T-helper 17 cell (primary cell): ENCODE results near the gene RBM20. TPM values are rescaled to one million over a fixed set of nuclear protein-coding genes. Genes with fewer than 3 reads are reported as not detected.
A peak's percentile ranks its signal among the peaks of the same experiment; 100 is the strongest.

Experiments used
- ATAC-seq: fragments of 150-1000 bp; cut with Tn5 transposase; 2 replicates; pipeline ENCODE4 v1.10.0; 2021; ENCODE audit warnings: mild to moderate bottlenecking, moderate library complexity
- DNase-seq, 3 donors: peaks; one replicate each; pipeline versions ENCODE4 v3.0.0 to v3.0.0-alpha.2; 2020 to 2021
- H3K9me3 ChIP-seq: one replicate; pipeline ENCODE4 v1.7.0; 2013; ENCODE audit warnings: low read length, mild to moderate bottlenecking; ENCODE audit not compliant: control insufficient read depth, poor library complexity, severe bottlenecking
- H3K27ac Mint-ChIP-seq: one replicate; pipeline ENCODE4 v1.8.0; 2022; ENCODE audit warnings: mild to moderate bottlenecking, moderate library complexity, mixed read lengths
- H3K27me3 Mint-ChIP-seq: one replicate; pipeline ENCODE4 v1.8.0; 2022; ENCODE audit warnings: mixed read lengths
- H3K36me3 Mint-ChIP-seq: one replicate; pipeline ENCODE4 v1.8.0; 2022; ENCODE audit warnings: low read depth, mixed read lengths
- H3K4me1 Mint-ChIP-seq: one replicate; pipeline ENCODE4 v1.8.0; 2022; ENCODE audit warnings: mild to moderate bottlenecking, mixed read lengths
- H3K4me3 Mint-ChIP-seq: one replicate; pipeline ENCODE4 v1.8.0; 2022; ENCODE audit warnings: mild to moderate bottlenecking, moderate library complexity, mixed read lengths
- total RNA-seq, 4 donors: library from RNA in 2 of 4; stranded (reverse) in 2 of 4; gene quantifications; one replicate each; pipeline ENCODE4 v1.2.3 and lab custom pipeline; 2022 to 2026

The RBM20 gene
- total RNA-seq, 2 donors from 2014 or later, result not detected

DNA sequence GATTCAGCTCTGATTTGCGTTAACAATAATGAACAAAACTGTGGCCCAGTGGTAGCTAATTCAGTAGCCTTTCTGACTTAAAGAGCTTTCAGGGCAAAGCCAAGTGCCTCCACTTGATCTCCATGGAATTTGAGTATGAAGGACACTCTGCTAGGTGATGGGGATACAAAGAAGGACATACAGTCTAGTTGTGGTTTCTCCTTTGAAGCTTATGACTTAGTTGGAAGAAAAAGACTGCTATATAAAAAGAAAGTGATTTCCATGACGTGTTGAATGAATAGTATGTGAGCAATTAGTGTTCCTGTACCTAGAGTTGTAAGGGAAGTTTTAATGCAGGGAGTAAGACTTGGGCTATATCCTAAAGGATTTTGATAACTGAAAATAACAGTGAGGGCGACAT is 235.9 kb downstream of the RBM20 start:
- Mint-ChIP-seq H3K27me3 (no peaks in the 10 kb centered on the region), H3K4me1 (peaks cover 54% of the 10 kb centered on the region), H3K4me3 (peak overlapping the region; percentile 41), H3K36me3 (peaks cover 13% of the 10 kb centered on the region), H3K27ac (peak overlapping the region; percentile 93)
- H3K9me3 ChIP-seq, result no peaks in the 10 kb centered on the region
- ATAC-seq (peak; percentile 21), DNase-seq (no peak)

DNA sequence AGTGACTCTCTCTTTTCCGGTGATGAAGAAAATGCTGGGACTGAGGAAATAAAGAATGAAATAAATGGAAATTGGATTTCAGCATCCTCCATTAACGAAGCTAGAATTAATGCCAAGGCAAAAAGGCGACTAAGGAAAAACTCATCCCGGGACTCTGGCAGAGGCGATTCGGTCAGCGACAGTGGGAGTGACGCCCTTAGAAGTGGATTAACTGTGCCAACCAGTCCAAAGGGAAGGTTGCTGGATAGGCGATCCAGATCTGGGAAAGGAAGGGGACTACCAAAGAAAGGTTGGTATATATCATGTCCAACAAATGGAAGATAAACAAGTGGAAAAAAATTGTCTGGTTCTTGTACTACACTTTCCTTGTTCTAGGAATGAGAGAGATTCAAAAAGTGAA is 237.1 kb downstream of the RBM20 start:
- ATAC-seq (no peak), DNase-seq (no peak)
- H3K4me3 Mint-ChIP-seq, result peak overlapping the region; percentile 53
- H3K36me3 Mint-ChIP-seq, result peaks cover 17% of the 10 kb centered on the region
- peaks cover 57% of the 10 kb centered on the region for H3K4me1 Mint-ChIP-seq
- peak overlapping the region; percentile 93 for H3K27ac Mint-ChIP-seq
- no peaks in the 10 kb centered on the region for H3K9me3 ChIP-seq
- H3K27me3 Mint-ChIP-seq, result no peaks in the 10 kb centered on the region

DNA sequence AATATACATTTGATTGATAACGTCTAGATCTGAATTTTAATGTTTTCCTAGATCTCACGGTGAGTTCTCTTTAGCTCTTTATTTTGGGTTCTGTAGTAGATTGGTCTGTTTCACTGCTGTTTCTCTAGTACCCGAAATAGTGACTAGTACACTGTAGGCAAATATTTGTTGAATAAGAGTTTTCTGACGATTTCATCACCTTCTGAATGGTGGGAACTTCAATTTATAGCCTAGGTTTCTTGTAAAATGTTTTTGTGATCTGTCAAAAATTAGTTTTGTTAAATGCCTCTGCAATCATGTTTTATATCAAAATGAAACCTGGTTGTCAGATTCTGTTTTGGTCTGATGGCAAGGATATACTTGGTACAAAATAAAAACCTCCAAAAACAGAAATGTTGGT is 237.8 kb downstream of the RBM20 start:
- Mint-ChIP-seq H3K36me3 (peaks cover 18% of the 10 kb centered on the region), H3K4me1 (peaks cover 58% of the 10 kb centered on the region), H3K27me3 (no peaks in the 10 kb centered on the region), H3K4me3 (peak overlapping the region; percentile 39), H3K27ac (peak overlapping the region; percentile 93)
- ATAC-seq (no peak), DNase-seq (no peak)
- H3K9me3 ChIP-seq, result no peaks in the 10 kb centered on the region

DNA sequence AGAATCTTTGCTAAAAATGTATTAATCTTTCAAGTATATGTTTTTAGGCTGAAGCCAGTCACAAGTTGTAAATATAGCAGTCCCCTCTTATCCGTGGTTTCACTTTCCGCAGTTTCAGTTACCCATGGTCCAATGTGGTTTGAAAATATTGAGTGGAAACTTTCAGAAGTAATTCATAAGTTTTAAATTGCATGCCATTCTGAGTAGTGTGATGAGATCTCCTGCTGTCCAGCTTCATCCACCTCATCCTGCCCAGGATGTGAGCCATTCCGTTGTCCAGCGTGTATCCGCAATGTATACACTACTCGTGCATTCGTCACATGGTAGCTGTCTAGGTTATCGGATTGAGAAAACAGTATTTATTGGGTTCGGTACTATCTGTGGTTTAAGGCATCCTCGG is 239.8 kb downstream of the RBM20 start:
- Mint-ChIP-seq H3K27ac (peak overlapping the region; percentile 81), H3K36me3 (peaks cover 15% of the 10 kb centered on the region), H3K27me3 (no peaks in the 10 kb centered on the region), H3K4me3 (peak overlapping the region; percentile 71), H3K4me1 (peaks cover 48% of the 10 kb centered on the region)
- ATAC-seq (no peak), DNase-seq (no peak)
- H3K9me3 ChIP-seq, result no peaks in the 10 kb centered on the region

DNA sequence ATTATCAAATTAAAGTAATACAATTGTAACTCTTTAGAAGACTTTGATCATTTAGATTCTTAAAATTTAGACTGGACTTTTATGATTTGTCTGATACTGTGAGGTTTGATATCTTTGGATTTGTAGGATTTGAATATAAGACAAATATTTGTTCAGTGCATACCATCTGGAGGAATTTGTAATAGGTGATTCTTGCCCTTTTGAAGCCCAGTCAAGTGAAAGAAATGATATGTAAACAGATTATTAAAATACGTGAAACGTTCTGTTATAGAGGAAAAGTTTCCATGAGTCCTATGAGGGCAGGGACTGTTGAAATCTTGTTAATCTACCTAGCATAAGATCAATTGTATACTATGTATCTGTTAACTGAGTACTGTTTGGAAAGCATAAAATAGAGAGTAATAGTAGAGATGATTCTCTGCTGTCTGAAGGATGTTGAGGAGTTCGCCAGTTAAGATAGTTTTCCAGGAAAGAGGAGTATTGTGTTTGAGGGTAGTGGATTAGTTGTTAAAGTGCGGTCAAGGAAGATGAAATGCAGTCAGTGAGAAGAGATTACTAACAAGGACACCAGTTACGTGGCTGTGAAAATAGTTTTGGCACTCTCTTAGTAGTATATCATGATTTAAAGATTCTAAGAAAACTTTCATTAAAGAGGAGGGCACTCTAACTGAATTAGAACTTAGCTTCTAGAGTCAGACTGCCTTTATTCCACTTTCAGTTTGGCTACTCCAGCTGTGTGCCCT is 242.0 kb downstream of the RBM20 start:
- Mint-ChIP-seq H3K36me3 (peaks cover 13% of the 10 kb centered on the region), H3K27me3 (no peaks in the 10 kb centered on the region), H3K4me3 (peak overlapping the region; percentile 63)

DNA sequence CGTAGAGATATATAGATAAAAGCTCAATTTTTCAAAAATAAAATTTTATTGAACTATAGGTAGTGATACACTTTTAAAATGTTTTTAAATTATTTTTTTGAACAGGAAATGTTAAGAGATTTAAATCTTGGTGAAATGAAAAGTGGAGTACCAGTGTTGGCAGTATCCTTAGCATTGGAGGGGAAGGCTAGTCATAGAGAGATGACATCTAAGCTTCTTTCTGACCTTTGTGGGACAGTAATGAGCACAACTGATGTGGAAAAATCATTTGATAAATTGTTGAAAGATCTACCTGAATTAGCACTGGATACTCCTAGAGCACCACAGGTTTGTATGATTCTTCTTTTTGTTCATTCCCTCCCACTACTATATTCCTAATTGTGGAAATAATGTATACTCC is 243.4 kb downstream of the RBM20 start:
- Mint-ChIP-seq H3K27me3 (no peaks in the 10 kb centered on the region), H3K27ac (no peak overlapping the region), H3K4me3 (peak overlapping the region; percentile 12), H3K4me1 (peaks cover 35% of the 10 kb centered on the region), H3K36me3 (peaks cover 10% of the 10 kb centered on the region)
- H3K9me3 ChIP-seq, result no peaks in the 10 kb centered on the region
- ATAC-seq (no peak), DNase-seq (no peak)

More for the DNA sequence above, 242.0 kb downstream of the RBM20 start:
- H3K9me3 ChIP-seq, result no peaks in the 10 kb centered on the region
- DNase-seq, result no peak
- Mint-ChIP-seq H3K4me1 (peaks cover 41% of the 10 kb centered on the region), H3K27ac (peak overlapping the region; percentile 91)
- ATAC-seq, result no peak

Other genes starting within 250 kb of the RBM20 start
- 100 to 1,000 TPM in 1 of 2 donors, 10 to 100 TPM in 1; 91.9 to 147 TPM for gene DUSP5, start 146.4 kb upstream of the RBM20 start, total RNA-seq
- 10 to 100 TPM; 31.6 to 35.9 TPM for gene SMC3, start 76.6 kb upstream of the RBM20 start, total RNA-seq
- gene PDCD4, start 227.6 kb downstream of the RBM20 start, total RNA-seq, result 100 to 1,000 TPM; 307 TPM